Gastrocnemius medialis (tissue), 4 donors: ENCODE data around the gene COL24A1. TPM values are rescaled to one million over a fixed set of nuclear protein-coding genes. Genes with fewer than 3 reads are reported as not detected.

Experiments used
- ATAC-seq, 2 donors: fragments of 150-250 bp; one replicate each; pipeline ENCODE4 v1.9.1; 2016
- DNase-seq, 2 donors: peaks; one replicate each; pipeline ENCODE4 v3.0.0-alpha.2; 2019
- H3K27ac ChIP-seq, 4 donors: fragments of 200-600 bp; sonication (generic); 1 replicate in 1 of 4; 2 replicates in 3 of 4; pipeline ENCODE4 v1.5.1; 2016 to 2018; ENCODE audit warnings: mild to moderate bottlenecking in 2 of 4, moderate library complexity in 1 of 4
- H3K27me3 ChIP-seq, 3 donors: fragments of 200-600 bp; sonication (generic) in 2 of 3; 1 replicate in 1 of 3; 2 replicates in 2 of 3; pipeline versions ENCODE4 v1.5.1 to v1.6.0; 2016 to 2019; ENCODE audit warnings: mild to moderate bottlenecking in 1 of 3, moderate library complexity in 1 of 3
- H3K36me3 ChIP-seq, 2 donors: fragments of 200-600 bp; sonication (generic) in 1 of 2; one replicate each; pipeline ENCODE4 v1.5.1; 2017 to 2018
- H3K4me1 ChIP-seq, 2 donors: fragments of 200-600 bp; sonication (generic) in 1 of 2; one replicate each; pipeline ENCODE4 v1.5.1; 2016 to 2017; ENCODE audit warnings: mild to moderate bottlenecking in 2 of 2
- H3K4me3 ChIP-seq, 4 donors: fragments of 200-600 bp; sonication (generic) in 3 of 4; 1 replicate in 1 of 4; 2 replicates in 3 of 4; pipeline ENCODE4 v1.5.1; 2016 to 2019; ENCODE audit warnings: mild to moderate bottlenecking in 2 of 4
- H3K9me3 ChIP-seq, 3 donors: fragments of 200-600 bp; sonication (generic) in 2 of 3; 1 replicate in 1 of 3; 2 replicates in 2 of 3; pipeline ENCODE4 v1.5.1; 2016 to 2019
- POLR2A ChIP-seq, 2 donors: fragments of 450-650 bp; IDR thresholded peaks; one replicate each; pipeline ENCODE4 v1.6.1; 2017; ENCODE audit warnings: antibody characterized with exemption in 2 of 2, mild to moderate bottlenecking in 2 of 2, moderate library complexity in 2 of 2
- in situ Hi-C, 4 donors: fragments of 200-750 bp; cut with MboI; loops; one replicate each; pipeline versions ENCODE4 v1.15.0 to v1.8.0; 2017; ENCODE audit warnings: low sequenced_read_pairs in 4 of 4
- intact Hi-C: fragments of 100-400 bp; cut with DNase I; formaldehyde crosslinking; loops from one replicate; pipeline ENCODE4 v1.15.1; 2023; ENCODE audit warnings: low total_unique reads
- total RNA-seq, 4 donors: library from RNA; depleted of rRNA; stranded (reverse); fragments of >200 nt; gene quantifications; one replicate each; pipeline versions ENCODE4 v1.1.0 to v1.2.3, GENCODE V29; 2016
- TF ChIP-seq, protein P1 (sequence below), 5 experiments: fragments of 450-650 bp in 3 of 5; fragments of 200-600 bp in 2 of 5; sonication (generic) in 2 of 5; IDR thresholded peaks in 4 of 5; conservative IDR thresholded peaks in 1 of 5; 1 replicate in 4 of 5; 2 replicates in 1 of 5; pipeline ENCODE4 v1.5.1; 2016 to 2019; ENCODE audit warnings: antibody characterized with exemption in 5 of 5, mild to moderate bottlenecking in 3 of 5, moderate library complexity in 3 of 5

COL24A1 gene
- total RNA-seq, 4 donors from 2014 or later: 0.09 to 0.36 TPM; not detected in 2

DNA sequence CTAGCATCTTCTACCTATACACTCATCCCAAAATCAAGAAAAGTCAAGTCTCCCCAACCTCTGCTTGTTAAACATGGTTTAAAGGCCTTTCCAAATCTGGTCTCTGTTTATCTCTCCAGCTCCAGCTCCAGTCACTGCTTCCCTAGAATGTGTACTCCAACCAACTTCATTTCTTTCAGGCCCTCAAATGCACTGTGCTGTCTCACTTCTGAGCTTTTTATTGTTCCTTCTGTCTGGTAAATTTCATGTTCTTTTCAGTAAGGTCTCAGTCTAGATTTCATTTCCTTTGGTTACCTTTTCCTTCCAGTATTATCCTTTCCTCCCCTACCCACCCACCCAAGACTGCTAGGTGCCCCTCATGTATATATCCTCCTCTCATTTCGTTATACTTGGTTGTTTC is 3.7 kb downstream of the COL24A1 start:
- no peak for DNase-seq
- no peak for ATAC-seq
- TF ChIP-seq, protein P1, sequence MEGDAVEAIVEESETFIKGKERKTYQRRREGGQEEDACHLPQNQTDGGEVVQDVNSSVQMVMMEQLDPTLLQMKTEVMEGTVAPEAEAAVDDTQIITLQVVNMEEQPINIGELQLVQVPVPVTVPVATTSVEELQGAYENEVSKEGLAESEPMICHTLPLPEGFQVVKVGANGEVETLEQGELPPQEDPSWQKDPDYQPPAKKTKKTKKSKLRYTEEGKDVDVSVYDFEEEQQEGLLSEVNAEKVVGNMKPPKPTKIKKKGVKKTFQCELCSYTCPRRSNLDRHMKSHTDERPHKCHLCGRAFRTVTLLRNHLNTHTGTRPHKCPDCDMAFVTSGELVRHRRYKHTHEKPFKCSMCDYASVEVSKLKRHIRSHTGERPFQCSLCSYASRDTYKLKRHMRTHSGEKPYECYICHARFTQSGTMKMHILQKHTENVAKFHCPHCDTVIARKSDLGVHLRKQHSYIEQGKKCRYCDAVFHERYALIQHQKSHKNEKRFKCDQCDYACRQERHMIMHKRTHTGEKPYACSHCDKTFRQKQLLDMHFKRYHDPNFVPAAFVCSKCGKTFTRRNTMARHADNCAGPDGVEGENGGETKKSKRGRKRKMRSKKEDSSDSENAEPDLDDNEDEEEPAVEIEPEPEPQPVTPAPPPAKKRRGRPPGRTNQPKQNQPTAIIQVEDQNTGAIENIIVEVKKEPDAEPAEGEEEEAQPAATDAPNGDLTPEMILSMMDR (IDR thresholded peaks at IDR 0.05 in 4 of 5, conservative IDR thresholded peaks at IDR 0.05 in 1 of 5): no peak
- TF ChIP-seq POLR2A (IDR thresholded peaks at IDR 0.05): no peak
- H3K27ac ChIP-seq: no peak overlapping the region
- intact Hi-C loops: no loop called here
- in situ Hi-C loops: no loop called here
- peaks cover 0 to 15% of the 10 kb centered on the region in 2 donors for H3K4me1 ChIP-seq
- no peaks in the 10 kb centered on the region for H3K36me3 ChIP-seq
- no peak overlapping the region for H3K4me3 ChIP-seq
- no peaks in the 10 kb centered on the region for H3K9me3 ChIP-seq
- H3K27me3 ChIP-seq: peaks cover 0 to 5% (median 0%) of the 10 kb centered on the region in 3 donors

DNA sequence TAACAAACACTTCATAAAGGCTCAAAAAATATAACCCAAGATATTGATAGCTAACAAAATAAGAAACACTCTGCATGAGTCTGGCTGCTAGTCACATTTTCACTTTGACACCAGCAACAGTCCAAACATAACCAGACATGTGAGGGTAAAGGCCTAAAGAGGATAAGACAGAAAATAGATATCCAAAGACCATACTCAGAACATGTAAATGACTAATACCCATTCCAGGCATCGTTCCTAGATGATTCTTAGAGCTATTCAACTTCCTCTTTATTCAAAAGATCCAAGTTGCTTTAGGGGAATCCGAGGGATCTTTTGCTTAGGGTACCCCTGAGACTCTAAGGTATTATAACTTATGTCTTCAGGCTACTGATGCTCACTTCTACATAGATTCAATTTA is 5.1 kb downstream of the COL24A1 start:
- ATAC-seq (no peak), DNase-seq (no peak)
- no peaks in the 10 kb centered on the region for H3K9me3 ChIP-seq
- H3K27ac ChIP-seq: no peak overlapping the region
- H3K4me3 ChIP-seq: no peak overlapping the region
- in situ Hi-C loops: no loop called here
- H3K36me3 ChIP-seq: no peaks in the 10 kb centered on the region
- intact Hi-C loops: no loop called here
- TF ChIP-seq POLR2A (IDR thresholded peaks at IDR 0.05): no peak
- TF ChIP-seq, protein P1 (IDR thresholded peaks at IDR 0.05 in 4 of 5, conservative IDR thresholded peaks at IDR 0.05 in 1 of 5): no peak
- peaks cover 0 to 5% (median 0%) of the 10 kb centered on the region in 3 donors for H3K27me3 ChIP-seq
- H3K4me1 ChIP-seq: peaks cover 0 to 15% of the 10 kb centered on the region in 2 donors

DNA sequence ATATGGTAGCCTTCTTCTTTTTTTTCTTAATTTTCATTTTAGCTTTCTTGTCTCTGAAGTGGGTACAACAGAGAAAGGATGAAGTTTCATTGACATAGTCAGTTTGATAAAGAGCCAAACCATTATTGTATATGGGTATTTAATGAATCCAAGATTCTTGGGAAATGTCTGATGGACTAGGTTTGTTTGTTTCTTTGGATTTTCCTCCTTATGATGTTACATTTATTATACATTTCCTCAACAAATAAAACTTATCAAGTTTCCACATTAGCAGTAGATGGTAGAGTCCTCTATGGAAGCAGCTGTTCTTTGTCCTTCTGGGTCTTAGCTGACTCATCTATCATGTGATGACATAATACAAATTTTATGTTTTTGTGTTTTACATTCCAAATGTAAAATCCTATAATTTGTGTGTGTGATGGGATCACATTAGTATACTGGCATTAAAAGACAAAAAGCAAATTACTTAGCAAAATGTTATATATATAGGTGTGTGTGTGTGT is 6.0 kb downstream of the COL24A1 start:
- H3K36me3 ChIP-seq: no peaks in the 10 kb centered on the region

DNA sequence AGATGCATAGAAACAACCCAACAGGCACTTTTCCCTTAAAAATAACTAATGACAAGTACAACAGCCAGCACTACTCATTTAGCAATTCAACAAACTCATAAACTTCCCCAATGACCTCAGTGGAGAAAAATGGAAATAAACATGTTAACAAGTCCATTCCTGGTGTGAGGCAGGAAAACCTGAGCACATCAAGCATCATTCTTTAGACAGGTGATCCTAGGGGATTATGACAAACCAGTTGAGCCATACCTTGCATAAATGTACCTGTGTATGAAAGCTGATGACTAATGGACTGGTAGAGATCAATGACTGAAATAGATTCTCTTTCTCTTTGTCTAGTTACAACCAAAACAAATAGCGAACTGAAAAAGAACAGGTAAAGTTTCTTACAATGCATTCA is 7.0 kb downstream of the COL24A1 start:
- H3K4me3 ChIP-seq: no peak overlapping the region
- no peak overlapping the region for H3K27ac ChIP-seq
- H3K9me3 ChIP-seq: no peaks in the 10 kb centered on the region
- intact Hi-C loops: no loop called here
- H3K27me3 ChIP-seq: no peaks in the 10 kb centered on the region
- TF ChIP-seq POLR2A (IDR thresholded peaks at IDR 0.05): no peak
- TF ChIP-seq, protein P1 (IDR thresholded peaks at IDR 0.05 in 4 of 5, conservative IDR thresholded peaks at IDR 0.05 in 1 of 5): no peak
- no peaks in the 10 kb centered on the region for H3K36me3 ChIP-seq
- DNase-seq (no peak), ATAC-seq (no peak)
- no peaks in the 10 kb centered on the region for H3K4me1 ChIP-seq
- in situ Hi-C loops: no loop called here

More for the DNA sequence above, 6.0 kb downstream of the COL24A1 start:
- H3K4me1 ChIP-seq: peaks cover 0 to 7% of the 10 kb centered on the region in 2 donors
- ATAC-seq (no peak), DNase-seq (no peak)
- H3K27me3 ChIP-seq: peaks cover 0 to 5% (median 0%) of the 10 kb centered on the region in 3 donors
- TF ChIP-seq, protein P1 (IDR thresholded peaks at IDR 0.05 in 4 of 5, conservative IDR thresholded peaks at IDR 0.05 in 1 of 5): no peak
- no peak for TF ChIP-seq POLR2A (IDR thresholded peaks at IDR 0.05)
- H3K4me3 ChIP-seq: no peak overlapping the region
- intact Hi-C loops (no loop called here), in situ Hi-C loops (no loop called here)
- no peaks in the 10 kb centered on the region for H3K9me3 ChIP-seq
- H3K27ac ChIP-seq: no peak overlapping the region

DNA sequence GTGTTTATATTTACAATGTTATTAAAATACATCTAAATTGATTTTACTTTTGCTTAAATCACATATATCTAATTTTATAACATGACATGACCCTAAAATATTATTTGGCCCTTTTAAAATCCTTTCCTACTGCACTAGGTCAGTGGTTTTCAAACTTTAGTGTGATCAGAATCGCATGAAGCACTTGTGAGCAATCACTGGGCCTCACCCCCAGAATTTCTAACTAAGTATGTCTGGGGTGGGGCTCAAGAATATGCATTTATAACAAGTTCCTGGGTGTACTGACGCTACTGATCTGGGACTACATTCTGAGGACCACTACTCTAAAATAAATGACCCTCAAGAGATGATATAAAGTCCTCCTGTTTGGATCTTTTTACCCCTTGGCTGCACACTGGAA is 8.8 kb downstream of the COL24A1 start:
- DNase-seq (no peak), ATAC-seq (no peak)
- Histone ChIP-seq H3K4me1 (no peaks in the 10 kb centered on the region), H3K9me3 (no peaks in the 10 kb centered on the region), H3K36me3 (no peaks in the 10 kb centered on the region), H3K4me3 (no peak overlapping the region), H3K27me3 (no peaks in the 10 kb centered on the region), H3K27ac (no peak overlapping the region)
- intact Hi-C loops (no loop called here), in situ Hi-C loops (no loop called here)
- TF ChIP-seq, protein P1 (IDR thresholded peaks at IDR 0.05 in 4 of 5, conservative IDR thresholded peaks at IDR 0.05 in 1 of 5): no peak
- no peak for TF ChIP-seq POLR2A (IDR thresholded peaks at IDR 0.05)
